Measurements from ENCODE around the gene ARMC9.
"Not testable (repeated sequence)": the region's sequence is repeated elsewhere in the genome, so short reads cannot be mapped to it uniquely, and the experiment has no call there.

The ARMC9 gene

GRCh38 chr2:231198291-231199173 lies at the start of gene ARMC9:
Gene ARMC9, plus strand, starts transcription at chr2:231198631. Its CDS starts 7,608 bp downstream, at chr2:231206239.
- peak; percentile 68 to 80 for DNase-seq (ENCODE audit: low read depth in 2 of 2)

- DNase-seq (ENCODE audit: low read depth in 2 of 2): no peak
These were observed 45.5 kb upstream of the ARMC9 start for GRCh38 chr2:231152800-231153557.

DNA sequence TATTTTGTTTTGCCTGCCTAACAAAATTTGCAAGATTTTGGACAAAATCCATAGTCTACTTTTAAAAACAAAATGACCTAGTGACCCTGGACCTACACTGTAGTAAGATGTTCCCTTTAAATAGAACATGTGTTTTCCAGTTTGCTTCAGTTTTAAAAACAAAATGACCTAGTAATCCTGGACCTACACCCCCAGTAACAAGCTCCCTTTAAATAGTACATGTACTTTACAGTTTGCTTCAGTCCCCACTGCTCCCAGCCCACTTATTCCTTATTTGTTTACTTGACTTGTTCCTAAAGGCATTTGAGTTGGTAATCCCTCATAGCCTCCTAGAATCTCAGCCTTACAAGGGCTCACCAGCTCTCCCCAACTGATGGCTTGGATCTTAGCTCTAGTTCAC lies 39.1 kb upstream of the ARMC9 start:
- DNase-seq (ENCODE audit: low read depth in 2 of 2): no peak

- no peak for DNase-seq (ENCODE audit: low read depth in 2 of 2)
These were observed 37.7 kb upstream of the ARMC9 start for GRCh38 chr2:231160701-231161100.

DNA sequence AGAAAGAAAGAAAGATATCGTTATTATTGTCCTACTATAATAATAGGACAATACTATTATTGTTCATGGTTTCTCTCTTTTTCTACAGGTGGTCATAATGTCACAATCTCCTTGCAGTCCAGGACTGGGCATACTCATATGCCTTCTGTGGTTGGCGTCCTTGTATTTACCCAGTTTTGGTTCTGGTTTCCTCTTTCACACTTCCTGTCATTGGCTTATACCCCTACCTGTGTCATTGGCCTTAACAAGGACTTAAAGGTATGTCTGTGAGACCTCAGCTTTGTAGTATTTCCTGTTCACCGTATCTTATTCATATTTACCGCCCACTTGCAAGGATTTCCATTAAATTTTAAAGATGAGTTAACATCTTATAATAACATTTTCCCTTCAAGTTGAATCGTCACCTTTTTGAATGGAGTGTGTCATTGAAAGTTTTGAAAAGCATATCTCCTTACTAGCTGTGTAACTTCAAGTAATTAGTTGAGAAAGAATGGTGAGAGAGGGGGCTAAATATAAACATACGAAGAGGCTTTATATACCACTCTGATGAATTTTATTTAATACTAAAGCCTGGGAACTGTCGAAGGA lies 37.1 kb upstream of the ARMC9 start:
- no peak for DNase-seq (ENCODE audit: low read depth in 2 of 2)

DNA sequence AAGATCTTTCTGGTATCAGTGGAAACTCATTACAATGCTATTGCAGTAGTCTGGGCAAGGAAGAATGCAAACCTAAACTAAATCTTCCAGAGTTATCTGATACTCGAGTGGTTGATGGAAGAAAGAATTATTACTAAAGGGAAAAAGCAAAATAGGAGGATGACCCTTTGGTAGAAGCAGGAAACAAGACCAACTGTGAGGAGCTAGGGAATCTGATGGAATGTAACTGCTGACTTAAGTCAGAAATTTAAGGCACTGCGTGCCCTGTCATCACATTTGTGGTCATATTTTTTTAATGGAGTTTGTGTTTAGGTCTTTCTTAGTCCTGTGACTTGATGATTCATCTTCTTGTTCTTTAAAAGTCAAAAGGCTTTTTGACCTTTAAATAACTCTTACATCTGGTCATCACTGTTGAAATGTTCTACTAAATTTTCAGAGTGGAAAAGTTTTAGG lies 36.5 kb upstream of the ARMC9 start:
- no peak for DNase-seq (ENCODE audit: low read depth in 2 of 2)

DNA sequence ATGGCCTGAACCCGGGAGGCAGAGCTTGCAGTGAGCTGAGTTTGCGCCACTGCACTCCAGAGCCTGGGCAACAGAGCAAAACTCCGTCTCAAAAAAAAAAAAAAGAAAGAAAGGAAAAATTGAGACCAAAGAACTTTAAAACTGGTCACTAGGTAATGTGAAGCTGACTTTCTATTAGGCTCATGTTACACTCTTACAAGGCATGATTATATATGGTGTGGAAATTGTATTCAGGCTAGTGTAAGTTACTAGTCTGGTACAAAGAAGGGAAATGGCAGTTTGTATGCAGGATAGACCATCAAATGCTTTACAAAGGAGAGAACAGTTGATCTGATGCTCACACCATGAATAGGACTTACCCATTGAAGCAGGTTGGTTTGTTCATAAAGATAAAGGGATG lies 35.4 kb upstream of the ARMC9 start:
- no peak for DNase-seq (ENCODE audit: low read depth in 2 of 2)

DNA sequence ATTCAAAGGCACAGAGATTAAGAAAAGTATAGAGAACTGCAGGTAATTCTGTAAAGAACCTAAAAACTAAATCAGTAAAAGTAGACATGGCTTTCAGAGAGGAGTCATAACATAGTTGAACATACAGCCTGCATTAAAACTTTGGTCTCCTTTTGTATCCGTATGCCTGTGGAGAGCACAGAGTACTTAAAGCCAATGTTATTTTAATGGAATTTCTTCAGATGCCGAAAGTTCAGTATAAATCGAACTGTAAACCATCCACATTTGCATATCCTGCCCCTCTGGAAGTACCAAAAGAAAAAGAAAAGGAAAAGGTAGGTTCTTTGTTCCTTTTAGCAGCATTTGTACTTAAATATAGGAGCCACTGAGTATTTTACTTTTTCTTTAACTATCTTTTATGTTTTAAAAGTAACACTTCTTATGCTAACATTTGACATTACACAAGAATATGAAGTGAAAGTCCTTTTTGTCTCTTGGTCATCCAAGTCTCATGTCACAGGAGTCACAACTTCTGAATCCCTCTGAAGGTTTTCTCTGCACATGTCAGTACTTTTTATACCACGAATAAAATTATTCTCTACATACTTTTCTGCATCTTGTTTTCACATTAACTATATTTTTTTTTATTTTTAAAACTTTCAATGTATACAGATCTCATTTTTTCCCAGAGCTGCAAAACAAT lies 34.9 kb upstream of the ARMC9 start:
- no peak for DNase-seq (ENCODE audit: low read depth in 2 of 2)

DNA sequence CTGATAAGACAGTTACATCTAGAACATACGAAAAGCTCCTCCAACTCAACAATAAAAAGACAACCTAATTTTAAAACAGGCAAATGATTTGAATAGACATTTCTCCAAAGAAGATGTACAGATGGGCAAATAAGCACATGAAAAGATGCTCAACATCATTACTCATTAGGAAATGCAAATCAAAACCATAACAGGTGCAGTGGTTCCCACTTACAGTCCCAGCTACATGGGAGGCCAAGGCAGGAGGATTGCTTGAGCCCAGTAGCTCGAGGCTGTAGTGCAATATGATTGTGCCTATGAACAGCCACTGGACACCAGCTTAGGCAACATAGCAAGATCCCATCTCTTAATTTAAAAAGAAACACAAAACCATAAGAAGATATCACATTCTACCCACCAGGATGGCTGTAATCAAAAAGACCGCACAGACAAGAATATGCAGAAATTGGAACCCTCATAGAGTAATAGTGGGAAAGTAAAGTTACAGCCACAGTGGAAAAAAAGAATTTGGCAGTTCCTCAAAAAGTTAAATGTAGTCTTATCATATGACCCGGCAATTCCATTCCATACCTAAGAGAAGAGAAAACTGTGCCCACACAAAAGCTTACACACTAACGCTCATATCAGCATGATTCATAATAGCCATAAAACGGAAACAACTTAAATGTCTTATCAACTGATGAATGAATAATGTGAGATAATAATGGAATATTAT lies 30.5 kb upstream of the ARMC9 start:
- DNase-seq (ENCODE audit: low read depth in 2 of 2): no peak

- DNase-seq (ENCODE audit: low read depth in 2 of 2): no peak
These were observed 29.8 kb upstream of the ARMC9 start for GRCh38 chr2:231168460-231169139.

DNA sequence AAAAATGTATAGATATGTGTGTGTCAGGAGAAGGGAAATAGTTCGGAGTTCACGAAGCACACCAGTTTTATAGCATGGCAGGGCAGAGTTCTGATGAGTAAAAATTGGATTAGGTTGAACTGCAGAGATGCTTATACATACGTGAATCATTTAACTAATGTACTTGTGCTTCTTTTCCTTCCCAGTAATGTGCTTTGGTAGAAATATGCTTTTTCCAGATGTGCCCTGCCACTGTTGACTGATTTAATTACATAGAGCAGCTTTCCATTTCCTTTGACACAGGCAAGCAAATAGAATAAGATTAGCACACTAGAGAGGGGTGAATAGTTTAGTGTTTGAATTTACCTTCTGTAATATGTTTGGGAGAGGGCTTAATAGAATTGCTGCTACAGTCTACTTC lies 28.9 kb upstream of the ARMC9 start:
- no peak for DNase-seq (ENCODE audit: low read depth in 2 of 2)

GRCh38 chr2:231170055-231170454 lies 28.4 kb upstream of the ARMC9 start:
- no peak for DNase-seq (ENCODE audit: low read depth in 2 of 2)

DNA sequence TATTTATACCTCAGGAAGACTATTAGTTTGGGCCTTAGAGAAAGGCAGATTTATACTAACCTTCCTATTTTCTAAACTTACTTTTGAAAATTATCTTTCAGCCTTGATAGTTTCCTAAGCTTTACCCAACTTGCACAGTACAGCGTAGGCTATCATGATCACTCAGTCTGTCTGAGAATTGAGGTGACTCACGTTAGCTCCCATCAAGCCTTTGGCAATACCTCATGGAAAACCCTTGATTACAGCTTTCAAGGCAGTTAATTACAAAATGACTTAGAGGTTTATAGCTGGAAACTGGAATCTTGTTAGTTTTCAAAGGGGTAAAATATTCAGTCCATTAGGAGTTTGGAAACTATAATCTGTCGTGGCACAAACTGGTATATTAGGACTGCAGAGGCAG lies 26.4 kb upstream of the ARMC9 start:
- no peak for DNase-seq (ENCODE audit: low read depth in 2 of 2)

- no peak for DNase-seq (ENCODE audit: low read depth in 2 of 2)
These were observed 24.2 kb upstream of the ARMC9 start for GRCh38 chr2:231174211-231174651.

DNA sequence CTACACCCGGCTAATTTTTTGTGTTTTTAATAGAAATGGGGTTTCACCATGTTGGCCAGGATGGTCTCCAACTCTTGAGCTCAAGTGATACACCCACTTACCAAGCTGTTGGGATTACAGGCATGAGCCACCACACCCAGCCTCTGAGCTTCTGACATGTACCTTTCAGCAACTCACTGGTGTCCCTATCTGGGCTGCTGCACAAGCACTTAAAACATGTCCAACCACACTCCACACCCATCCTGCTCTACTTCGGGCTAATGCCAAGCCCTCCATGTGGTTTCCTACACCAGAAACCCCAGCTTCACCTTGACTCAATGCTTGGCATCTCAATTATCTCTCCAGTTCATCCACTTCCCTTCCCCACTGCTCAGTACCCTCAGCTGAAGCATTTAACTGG lies 22.4 kb upstream of the ARMC9 start:
- DNase-seq (ENCODE audit: low read depth in 2 of 2): no peak

DNA sequence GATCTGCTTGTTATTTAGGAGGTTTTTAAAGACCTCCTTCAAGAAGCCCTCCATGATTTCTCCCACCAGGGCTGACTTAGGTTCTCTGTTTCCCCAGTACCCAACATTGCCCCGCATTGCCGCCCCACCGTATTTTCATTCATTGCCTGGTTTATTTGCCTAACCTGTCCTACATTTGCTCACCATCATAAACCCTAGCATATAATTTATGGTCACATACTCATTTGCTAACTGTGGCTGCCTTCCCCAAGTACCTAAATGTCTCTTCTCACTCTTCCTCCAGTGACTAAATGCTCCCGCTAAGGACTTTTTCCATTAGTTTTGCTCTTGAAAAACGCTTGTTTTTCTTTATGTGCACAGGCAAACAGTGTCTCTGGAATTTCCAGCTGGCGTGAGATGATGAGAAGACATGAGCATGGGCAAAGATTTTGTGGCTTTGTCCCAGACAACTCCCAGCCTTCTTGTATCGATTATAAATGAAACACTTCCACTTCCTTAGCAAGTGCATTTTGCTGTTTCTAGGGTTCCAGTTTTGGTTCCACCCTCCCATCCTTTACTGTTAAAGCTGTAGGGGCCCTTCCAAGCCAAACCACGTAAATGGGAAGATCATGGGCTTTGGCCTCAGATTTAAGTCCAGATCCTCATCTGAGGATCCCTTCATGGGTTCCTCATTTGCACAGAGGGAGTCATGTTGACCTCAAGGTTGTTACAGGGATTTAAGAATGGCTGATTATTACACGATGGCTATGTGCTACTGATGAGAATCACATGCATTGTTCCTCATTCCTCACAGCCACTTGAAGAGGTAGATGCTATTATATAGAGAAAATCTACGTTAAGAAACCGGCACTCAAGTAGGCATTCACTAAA lies 21.0 kb upstream of the ARMC9 start:
- no peak for DNase-seq (ENCODE audit: low read depth in 2 of 2)

GRCh38 chr2:231178805-231179204 lies 19.6 kb upstream of the ARMC9 start:
- not testable (repeated sequence) for DNase-seq (ENCODE audit: low read depth in 2 of 2)

DNA sequence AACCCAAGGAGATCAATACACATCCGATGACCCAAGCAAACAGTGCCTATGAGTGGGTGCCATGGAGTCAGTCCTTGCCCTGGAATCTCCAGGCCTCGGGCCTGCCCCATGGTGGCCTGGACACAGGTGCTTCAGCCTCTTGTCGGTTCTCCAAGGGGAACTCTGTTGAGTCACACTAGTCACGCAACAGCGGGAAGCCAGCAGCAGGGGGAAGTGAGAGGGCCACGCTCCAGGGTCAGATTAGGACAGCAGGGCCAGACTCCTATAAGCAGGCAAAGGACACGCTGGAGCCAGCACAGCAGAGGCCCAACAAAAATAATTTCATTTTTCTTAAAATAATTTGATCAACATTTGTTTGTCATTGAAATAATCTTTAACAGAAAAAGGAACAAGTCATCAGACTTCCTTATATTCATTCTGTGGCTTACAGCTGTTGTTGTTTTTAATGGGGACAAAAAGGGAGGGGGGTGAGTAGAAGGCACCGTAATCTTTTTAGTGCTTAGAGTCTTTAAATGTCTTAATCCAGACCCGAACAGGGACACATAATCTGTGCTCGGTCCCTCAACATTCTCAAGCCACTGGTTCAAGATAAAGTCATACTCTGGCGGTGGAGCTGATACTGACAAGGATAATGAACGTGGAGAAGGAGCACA lies 16.4 kb upstream of the ARMC9 start:
- no peak for DNase-seq (ENCODE audit: low read depth in 2 of 2)

DNA sequence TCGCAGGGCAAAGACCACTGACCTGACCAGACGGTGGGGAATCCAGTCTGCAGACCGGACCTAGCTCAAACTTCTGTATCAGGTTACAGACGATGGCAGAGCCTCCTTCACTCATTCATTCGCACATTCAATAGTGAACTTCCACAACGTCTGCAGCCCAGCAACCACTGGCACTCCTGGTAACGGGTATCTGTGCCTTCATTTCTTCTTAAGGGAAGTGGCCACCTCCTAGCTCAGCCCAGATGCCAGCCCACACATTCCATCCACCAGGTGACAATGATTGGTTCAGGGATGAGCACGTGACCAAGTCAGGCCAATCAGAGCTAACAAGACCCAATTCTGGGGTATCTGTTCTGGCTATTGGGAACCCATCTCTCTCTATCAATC lies 15.9 kb upstream of the ARMC9 start:
- no peak for DNase-seq (ENCODE audit: low read depth in 2 of 2)

Measured in stimulated activated CD8-positive, alpha-beta memory T cell treated with anti-CD3 and anti-CD28 coated beads, Interleukin-2, amount 100 ng/mL, for 48 hours (primary cell).